ENCODE results near the gene SSX2IP.
A peak's percentile ranks its signal among the peaks of the same experiment; 100 is the strongest.

SSX2IP gene

DNA sequence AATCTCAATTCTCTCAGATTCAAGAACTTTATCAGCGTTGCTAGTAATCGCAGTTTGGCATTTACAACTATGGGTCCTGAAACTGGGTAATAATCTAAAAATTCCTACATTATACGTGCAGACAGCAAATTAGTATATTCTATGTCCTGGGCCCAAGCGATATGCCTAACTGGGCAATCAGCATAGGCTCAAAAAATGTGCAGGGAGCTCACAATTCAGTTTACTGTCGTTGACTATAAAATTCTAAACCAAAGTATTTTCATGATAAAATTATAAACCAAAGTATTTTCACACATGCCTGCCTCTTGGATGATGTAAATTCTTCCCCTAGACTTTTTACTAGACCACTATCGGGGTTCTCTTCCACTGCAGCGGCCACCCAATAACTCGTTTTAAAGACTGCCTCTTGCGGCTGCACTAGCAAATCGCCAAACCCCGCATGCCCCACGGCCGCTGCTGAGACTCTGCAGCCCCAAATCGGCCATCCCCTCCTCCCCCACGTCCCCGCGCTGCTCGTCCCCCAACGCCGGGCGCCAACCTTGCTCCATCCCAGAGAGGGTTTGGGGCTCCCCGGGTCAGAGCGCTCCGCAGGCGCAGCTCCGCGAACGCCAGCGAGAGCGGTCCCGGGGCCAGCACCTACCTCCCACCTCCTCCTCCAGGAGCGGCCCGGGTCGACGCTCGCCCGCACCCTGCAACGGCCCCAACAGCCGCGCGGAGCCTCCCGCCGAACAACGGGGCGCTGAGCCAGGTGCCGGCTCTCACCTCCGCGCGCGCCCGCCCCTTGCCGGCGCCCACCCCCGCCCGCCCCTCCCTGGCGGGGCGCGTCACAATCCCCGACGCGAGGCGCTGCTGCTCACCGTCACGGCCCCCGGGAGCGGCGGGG is 506 bp downstream of the SSX2IP start (continued):
- TF ChIP-seq ZNF366 (tag by site-specific recombination; conservative IDR thresholded peaks at IDR 0.05) (no peak), BCL11B (tag by site-specific recombination; IDR thresholded peaks at IDR 0.05; ENCODE audit: low read depth) (no peak), ZNF600 (tag by site-specific recombination; IDR thresholded peaks at IDR 0.05) (peak; percentile 73; the same call in 1 of the 2 replicates), ZFP3 (tag by site-specific recombination; IDR thresholded peaks at IDR 0.05; ENCODE audit: low read depth) (no peak), ZNF416 (tag by site-specific recombination; IDR thresholded peaks at IDR 0.05) (no peak), ZNF747 (tag by site-specific recombination; IDR thresholded peaks at IDR 0.05) (no peak), ZBTB11 (tag by site-specific recombination; conservative IDR thresholded peaks at IDR 0.05; ENCODE audit: low read depth) (no peak), ZNF449 (tag by site-specific recombination; IDR thresholded peaks at IDR 0.05) (no peak), PRDM6 (tag by site-specific recombination; IDR thresholded peaks at IDR 0.05) (no peak), ZNF292 (tag by site-specific recombination; IDR thresholded peaks at IDR 0.05; ENCODE audit: borderline replicate concordance, low read depth) (no peak), ZNF791 (tag by site-specific recombination; IDR thresholded peaks at IDR 0.05) (no peak), ZBTB48 (tag by site-specific recombination; IDR thresholded peaks at IDR 0.05) (no peak), ZNF473 (tag by site-specific recombination; IDR thresholded peaks at IDR 0.05) (no peak), GLIS2 (tag by site-specific recombination; IDR thresholded peaks at IDR 0.05) (peak; percentile 91), ZNF510 (tag by site-specific recombination; IDR thresholded peaks at IDR 0.05; ENCODE audit: insufficient replicate concordance) (no peak), ZNF701 (tag by site-specific recombination; IDR thresholded peaks at IDR 0.05) (no peak), ZNF169 (tag by site-specific recombination; IDR thresholded peaks at IDR 0.05) (no peak), ZSCAN5A (tag by site-specific recombination; IDR thresholded peaks at IDR 0.05) (no peak), ZSCAN23 (tag by site-specific recombination; IDR thresholded peaks at IDR 0.05) (no peak), ZBTB17 (tag by site-specific recombination; IDR thresholded peaks at IDR 0.05) (peak; percentile 83), ZNF529 (tag by site-specific recombination; IDR thresholded peaks at IDR 0.05; ENCODE audit: insufficient replicate concordance) (no peak), BCL6B (tag by site-specific recombination; IDR thresholded peaks at IDR 0.05) (no peak), ZNF624 (tag by site-specific recombination; IDR thresholded peaks at IDR 0.05) (no peak), ZNF623 (tag by site-specific recombination; IDR thresholded peaks at IDR 0.05) (no peak)
- TF ChIP-seq, protein P1, sequence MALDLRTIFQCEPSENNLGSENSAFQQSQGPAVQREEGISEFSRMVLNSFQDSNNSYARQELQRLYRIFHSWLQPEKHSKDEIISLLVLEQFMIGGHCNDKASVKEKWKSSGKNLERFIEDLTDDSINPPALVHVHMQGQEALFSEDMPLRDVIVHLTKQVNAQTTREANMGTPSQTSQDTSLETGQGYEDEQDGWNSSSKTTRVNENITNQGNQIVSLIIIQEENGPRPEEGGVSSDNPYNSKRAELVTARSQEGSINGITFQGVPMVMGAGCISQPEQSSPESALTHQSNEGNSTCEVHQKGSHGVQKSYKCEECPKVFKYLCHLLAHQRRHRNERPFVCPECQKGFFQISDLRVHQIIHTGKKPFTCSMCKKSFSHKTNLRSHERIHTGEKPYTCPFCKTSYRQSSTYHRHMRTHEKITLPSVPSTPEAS (tag by site-specific recombination; IDR thresholded peaks at IDR 0.05), result no peak
- TF ChIP-seq, protein P2, sequence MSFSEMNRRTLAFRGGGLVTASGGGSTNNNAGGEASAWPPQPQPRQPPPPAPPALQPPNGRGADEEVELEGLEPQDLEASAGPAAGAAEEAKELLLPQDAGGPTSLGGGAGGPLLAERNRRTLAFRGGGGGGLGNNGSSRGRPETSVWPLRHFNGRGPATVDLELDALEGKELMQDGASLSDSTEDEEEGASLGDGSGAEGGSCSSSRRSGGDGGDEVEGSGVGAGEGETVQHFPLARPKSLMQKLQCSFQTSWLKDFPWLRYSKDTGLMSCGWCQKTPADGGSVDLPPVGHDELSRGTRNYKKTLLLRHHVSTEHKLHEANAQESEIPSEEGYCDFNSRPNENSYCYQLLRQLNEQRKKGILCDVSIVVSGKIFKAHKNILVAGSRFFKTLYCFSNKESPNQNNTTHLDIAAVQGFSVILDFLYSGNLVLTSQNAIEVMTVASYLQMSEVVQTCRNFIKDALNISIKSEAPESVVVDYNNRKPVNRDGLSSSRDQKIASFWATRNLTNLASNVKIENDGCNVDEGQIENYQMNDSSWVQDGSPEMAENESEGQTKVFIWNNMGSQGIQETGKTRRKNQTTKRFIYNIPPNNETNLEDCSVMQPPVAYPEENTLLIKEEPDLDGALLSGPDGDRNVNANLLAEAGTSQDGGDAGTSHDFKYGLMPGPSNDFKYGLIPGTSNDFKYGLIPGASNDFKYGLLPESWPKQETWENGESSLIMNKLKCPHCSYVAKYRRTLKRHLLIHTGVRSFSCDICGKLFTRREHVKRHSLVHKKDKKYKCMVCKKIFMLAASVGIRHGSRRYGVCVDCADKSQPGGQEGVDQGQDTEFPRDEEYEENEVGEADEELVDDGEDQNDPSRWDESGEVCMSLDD (tag by site-specific recombination; IDR thresholded peaks at IDR 0.05), result peak; percentile 64; the same call in 1 of the 2 replicates
